ENCODE results near the gene IRF2.

DNA sequence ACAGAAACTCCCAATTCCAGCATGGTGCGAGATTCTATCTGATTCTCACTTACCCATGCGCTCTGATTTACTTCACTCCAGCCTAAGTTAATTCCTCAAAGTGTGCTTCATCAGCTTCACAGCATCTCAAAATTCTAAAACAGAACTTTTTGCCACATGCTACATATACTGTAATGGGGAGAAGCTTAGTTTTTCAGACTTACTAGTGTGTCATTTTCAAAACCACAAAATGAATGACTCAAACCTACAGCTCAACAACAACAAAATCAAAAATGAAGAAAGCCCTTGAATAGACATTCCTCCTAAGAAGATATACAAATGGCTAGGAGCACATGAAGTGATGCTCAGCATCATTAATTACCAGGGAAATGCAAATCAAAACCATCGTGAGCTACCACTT, 14.9 kb downstream of the IRF2 start:
- TF ChIP-seq, protein P1, sequence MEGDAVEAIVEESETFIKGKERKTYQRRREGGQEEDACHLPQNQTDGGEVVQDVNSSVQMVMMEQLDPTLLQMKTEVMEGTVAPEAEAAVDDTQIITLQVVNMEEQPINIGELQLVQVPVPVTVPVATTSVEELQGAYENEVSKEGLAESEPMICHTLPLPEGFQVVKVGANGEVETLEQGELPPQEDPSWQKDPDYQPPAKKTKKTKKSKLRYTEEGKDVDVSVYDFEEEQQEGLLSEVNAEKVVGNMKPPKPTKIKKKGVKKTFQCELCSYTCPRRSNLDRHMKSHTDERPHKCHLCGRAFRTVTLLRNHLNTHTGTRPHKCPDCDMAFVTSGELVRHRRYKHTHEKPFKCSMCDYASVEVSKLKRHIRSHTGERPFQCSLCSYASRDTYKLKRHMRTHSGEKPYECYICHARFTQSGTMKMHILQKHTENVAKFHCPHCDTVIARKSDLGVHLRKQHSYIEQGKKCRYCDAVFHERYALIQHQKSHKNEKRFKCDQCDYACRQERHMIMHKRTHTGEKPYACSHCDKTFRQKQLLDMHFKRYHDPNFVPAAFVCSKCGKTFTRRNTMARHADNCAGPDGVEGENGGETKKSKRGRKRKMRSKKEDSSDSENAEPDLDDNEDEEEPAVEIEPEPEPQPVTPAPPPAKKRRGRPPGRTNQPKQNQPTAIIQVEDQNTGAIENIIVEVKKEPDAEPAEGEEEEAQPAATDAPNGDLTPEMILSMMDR (IDR thresholded peaks at IDR 0.05), result no peak
- TF ChIP-seq EZH2 (IDR thresholded peaks at IDR 0.05; ENCODE audit: borderline replicate concordance, insufficient read depth, low read depth, low read length, poor library complexity, severe bottlenecking), result no peak
